RPMI8226 (cell line): ENCODE results near the gene HDHD3.
"Not testable (repeated sequence)": the region's sequence is repeated elsewhere in the genome, so short reads cannot be mapped to it uniquely, and the experiment has no call there.

ENCODE experiments used
- DNase-seq: peaks from one replicate; pipeline ENCODE4 v3.0.0-alpha.2; 2015

HDHD3 gene

DNA sequence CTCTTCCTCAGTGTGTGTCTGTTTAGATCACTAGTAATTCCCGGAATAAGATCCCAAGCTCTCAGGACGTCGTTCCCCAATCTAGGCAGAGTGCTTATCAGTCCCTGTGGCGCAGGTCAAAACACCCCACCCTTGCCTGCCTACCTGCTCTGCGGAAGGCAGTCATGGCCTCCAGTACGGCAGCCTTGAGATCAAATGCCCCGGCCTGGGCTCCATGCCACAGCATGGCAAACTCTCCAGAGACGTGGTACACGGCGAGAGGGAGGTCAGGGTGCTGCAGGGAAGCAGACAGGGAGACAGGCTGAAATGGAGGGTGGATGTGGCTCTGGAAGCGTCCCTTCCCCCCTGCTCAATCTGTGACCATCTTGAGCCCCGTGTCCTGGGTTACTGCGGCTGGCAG, 12.0 kb upstream of the HDHD3 start:
- DNase-seq = no peak

DNA sequence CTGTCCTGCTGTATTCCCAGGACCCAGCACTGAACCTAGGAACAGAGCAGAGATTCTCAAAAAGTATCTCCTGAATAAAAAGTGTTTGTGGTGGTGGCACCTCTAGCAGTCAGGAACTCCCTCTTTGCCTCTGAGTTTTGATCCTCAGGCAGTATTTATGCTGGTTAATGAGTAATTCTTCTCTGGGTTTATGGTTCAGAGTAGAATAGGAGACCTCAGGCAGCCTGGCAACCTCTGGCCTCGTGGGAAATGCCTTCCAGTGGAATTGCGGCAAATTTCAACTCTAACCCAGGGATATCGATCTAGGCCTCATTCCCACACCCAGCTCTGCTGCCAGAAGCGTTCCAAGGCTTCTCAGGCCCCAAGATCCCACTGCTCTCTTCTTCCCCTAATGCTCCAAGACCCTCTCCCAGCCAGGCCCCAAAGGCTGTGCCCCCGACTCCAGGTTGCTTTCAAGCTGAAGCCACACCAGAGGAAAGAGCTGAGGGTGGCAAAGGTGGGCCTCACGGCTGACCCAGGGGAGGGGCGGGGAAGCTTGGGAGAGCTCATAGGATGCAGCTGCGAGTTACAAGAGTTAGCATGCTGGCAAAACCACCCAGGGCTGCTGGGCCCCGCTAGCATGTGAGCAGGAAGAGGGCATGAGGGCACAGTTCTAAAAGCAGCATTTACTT, 10.9 kb upstream of the HDHD3 start:
- DNase-seq = no peak

- no peak for DNase-seq
These were observed 10.0 kb upstream of the HDHD3 start for GRCh38 chr9:113386571-113387393.

DNA sequence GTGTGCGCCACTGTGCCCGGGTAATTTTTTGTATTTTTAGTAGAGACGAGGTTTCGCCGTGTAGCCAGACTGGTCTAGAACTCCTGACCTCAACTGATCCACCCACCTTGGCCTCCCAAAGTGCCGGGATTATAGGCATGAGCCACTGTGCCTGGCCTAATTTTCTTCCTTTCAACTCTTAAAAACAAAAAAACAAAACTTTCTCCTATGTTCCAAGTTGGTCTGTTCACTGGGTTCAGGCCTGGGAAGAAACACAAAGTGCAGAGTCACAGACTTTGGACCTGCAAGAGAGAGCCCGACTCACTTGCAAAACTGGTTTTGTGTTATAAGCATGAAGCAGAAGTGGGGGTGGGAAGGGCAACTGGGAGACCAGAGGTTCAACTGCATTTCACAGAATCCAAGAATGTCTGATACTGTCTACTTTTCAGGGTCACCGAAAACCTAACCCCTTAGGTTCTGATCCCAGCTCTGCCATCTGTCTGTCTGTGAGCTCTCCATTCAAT, 5.2 kb upstream of the HDHD3 start:
- no peak for DNase-seq

DNA sequence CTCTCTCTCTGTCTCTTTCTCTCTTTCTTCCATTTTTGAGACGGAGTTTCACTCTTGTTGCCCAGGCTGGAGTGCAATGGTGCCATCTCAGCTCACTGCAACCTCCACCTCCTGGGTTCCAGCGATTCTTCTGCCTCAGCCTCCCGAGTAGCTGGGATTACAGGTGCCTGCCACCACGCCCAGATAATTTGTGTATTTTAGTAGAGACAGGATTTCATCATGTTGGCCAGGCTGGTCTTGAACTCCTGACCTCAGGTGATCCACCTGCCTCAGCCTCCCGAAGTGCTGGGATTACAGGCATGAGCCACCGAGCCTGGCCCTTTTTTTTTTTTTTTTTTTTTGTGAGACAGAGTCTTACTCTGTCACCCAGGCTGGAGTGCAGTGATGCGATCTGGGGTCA, 4.7 kb upstream of the HDHD3 start:
- not testable (repeated sequence) for DNase-seq

GRCh38 chr9:113380869-113381378, 4.1 kb upstream of the HDHD3 start:
- DNase-seq = peak; percentile 79

DNA sequence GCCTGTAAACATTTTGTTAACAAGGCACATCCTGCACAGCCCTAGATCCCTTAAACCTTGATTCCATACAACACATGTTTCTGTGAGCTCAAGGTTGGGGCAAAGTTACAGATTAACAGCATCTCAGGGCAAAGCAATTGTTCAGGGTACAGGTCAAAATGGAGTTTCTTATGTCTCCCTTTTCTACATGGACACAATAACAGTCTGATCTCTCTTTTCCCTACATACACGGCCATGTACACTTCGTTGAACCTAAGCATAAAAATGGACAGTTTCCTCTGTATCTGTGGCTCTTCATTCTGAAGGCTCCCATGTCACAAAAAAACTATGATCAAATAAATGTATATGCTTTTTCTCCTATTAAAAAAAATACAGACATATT, 3.0 kb upstream of the HDHD3 start:
- DNase-seq = not testable (repeated sequence)

- DNase-seq = not testable (repeated sequence)
These were observed 2.5 kb upstream of the HDHD3 start for GRCh38 chr9:113379094-113379828.

- DNase-seq = no peak
These were observed 1.4 kb downstream of the HDHD3 start for GRCh38 chr9:113375057-113376023.

DNA sequence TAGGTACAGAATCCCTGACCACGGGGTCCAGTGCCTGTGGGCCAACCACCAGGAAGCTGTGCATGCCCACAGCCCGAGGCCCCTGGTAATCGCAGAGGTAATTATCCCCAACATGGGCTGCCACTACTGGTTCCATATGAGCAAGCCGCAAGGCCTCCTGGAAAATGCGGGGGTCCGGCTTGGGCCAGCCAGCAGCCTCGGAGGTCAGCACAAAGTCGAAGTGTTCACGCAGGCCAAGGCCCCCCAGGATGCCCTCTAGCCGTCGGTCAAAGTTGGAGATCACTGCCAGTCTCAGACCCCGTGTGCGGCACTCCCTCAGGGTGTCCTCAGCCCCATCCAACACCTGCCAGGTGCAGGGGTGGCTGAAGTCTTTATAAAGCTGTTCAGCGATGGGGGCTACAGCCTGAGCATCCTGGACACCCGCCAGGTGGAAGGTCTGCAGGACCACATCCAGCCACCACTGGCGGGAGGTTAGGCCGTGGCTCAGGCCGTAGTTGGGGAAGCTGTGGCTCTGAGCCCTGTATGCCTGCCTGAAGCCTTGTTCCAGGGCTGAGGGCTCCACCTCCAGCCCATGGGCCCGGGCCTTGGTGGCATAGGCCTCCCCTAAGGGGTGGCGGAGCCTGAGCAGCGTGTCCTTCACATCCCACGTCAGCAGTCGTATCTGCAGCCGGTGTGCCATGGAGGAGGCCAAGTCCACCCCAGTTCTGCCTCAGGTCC, 3.0 kb downstream of the HDHD3 start:
- DNase-seq = no peak

DNA sequence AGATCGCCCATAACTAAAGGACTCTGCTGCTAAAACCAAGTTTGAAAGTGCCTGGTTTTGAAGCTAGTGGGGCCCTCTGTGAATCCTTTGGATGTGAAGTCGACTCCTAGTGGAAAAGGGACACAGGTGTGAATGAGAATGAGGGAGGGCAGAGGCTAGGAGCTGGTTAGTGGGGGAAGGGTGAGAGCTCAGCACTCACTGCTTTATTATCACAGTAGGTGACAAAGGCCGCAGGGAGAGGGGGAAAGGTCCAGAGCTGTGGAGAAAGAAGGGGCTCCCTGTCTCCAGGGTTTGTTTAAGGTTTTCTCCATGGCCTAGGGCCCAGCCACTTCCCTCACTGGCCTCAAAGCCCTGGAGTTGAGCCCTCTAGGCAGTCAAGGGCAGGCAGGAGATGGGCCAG, 3.5 kb downstream of the HDHD3 start:
- DNase-seq = no peak

DNA sequence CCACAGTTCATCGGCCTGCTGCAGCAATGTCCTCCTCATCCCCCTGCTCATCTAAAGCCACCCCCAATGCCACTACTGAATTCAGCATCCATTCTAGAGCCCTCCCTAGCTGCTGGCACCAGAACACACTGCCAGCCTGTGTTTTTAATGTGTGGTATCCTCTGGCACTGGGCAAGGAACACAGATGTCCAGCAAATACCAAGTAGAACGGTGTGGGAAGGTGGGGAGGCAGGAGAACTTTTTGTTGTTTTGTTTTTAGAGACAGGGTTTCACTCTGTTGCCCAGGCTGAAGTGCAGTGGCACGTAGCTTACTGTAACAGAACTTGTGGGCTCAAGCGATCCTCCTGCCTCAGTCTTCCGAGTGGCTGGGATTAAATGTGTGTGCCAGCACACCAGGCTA, 4.7 kb downstream of the HDHD3 start:
- no peak for DNase-seq

- no peak for DNase-seq
These were observed 5.9 kb downstream of the HDHD3 start for GRCh38 chr9:113370806-113371325.

DNA sequence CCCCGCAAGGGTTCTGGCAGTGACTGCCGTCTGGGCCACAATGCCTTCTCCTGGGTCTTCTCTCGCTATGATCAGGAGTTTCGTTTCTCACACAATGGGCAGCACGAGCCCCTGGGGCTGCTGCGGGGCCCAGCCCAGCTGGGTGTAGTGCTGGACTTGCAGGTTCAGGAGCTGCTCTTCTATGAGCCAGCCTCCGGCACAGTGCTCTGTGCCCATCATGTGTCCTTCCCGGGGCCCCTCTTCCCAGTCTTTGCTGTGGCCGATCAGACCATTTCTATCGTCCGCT, 7.0 kb downstream of the HDHD3 start:
- DNase-seq = no peak

- no peak for DNase-seq
These were observed 7.6 kb downstream of the HDHD3 start for GRCh38 chr9:113368982-113369854.

- no peak for DNase-seq
These were observed 8.3 kb downstream of the HDHD3 start for GRCh38 chr9:113368348-113368981.

DNA sequence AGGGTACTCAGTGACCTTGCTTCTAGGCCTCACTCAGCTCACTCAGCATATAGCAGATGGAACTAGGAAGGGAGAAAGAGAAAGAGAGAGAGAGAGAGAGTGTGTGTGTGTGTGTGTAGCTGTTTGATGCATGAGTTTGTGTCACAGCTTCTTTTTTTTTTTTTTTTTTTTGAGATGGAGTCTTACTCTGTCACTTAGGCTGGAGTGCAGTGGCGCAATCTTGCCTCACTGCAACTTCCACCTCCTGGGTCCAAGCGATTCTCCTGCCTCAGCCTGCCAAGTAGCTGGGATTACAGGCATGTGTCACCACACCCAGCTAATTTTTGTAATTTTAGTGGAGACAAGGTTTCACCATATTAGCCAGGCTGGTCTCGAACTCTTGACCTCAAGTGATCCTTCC, 11.1 kb downstream of the HDHD3 start:
- DNase-seq = not testable (repeated sequence)

GRCh38 chr9:113364951-113365350, 11.8 kb downstream of the HDHD3 start:
- no peak for DNase-seq

DNA sequence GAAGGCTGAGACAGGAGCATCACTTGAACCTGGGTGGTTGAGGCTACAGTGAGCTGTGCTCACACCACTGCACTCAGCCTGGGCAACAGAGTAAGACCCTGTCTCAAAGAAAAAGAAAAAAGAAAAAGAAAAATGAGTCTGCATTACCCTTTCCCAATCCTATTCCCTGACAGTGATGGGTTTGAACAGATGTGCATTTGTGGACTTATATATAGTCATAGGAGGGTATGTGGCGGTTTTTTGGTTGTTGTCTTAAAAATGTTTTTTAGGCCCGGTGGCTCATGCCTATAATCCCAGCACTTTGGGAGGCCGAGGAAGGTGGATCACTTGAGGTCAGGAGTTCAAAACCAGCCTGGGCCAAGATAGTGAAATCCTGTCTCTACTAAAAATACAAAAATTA, 13.4 kb downstream of the HDHD3 start:
- DNase-seq = no peak
